GM21423 (cell line): Measurements from ENCODE around the gene A2ML1.
"Not testable (repeated sequence)": the region's sequence is repeated elsewhere in the genome, so short reads cannot be mapped to it uniquely, and the experiment has no call there.

Experiments used
- ATAC-seq: cut with Tn5 transposase; IDR thresholded peaks from one replicate; pipeline ENCODE4 v1.9.1; 2021; ENCODE audit warnings: mild to moderate bottlenecking, moderate library complexity; ENCODE audit not compliant: unreplicated experiment

A2ML1 gene

GRCh38 chr12:8847435-8847834, 25.0 kb downstream of the A2ML1 start:
- no peak for ATAC-seq

DNA sequence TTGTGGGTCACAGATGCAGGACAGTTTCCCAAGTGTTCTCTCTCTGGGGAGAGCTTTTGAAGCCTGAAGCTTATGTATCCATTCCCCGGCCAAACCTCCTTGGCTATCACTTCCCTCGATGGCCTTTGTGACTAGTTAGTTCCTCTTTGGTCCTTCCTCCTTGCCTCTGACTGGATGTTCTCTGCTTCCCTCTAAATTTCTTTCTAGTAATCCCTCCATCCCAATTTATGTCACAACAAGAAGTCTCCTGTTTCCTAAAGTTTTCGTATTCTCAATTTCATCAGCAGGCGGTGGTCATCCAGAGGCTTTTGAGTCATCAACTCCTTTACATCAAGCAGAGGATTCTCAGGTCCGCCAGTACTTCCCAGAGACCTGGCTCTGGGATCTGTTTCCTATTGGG, 27.5 kb downstream of the A2ML1 start:
- no peak for ATAC-seq

GRCh38 chr12:8852119-8852518, 29.7 kb downstream of the A2ML1 start:
- no peak for ATAC-seq

DNA sequence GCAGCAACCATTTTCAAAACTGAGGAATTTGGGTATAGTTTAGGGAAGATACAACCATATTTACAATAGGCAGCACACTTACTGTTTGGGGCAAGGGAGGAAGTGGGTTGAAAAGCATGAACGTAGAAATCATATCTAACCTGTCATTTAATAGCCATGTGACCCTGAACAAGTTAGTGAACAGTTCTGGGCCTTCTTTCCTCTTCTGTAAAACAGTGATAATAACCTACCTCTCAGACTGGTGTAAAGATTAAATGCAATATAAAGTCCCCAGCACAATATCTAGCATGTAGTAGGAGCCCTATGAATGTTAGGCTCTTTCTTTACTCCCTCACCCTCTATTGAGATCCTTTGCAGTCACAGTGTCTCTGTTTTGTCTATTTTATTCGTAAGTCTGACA, 33.5 kb downstream of the A2ML1 start:
- ATAC-seq: no peak

DNA sequence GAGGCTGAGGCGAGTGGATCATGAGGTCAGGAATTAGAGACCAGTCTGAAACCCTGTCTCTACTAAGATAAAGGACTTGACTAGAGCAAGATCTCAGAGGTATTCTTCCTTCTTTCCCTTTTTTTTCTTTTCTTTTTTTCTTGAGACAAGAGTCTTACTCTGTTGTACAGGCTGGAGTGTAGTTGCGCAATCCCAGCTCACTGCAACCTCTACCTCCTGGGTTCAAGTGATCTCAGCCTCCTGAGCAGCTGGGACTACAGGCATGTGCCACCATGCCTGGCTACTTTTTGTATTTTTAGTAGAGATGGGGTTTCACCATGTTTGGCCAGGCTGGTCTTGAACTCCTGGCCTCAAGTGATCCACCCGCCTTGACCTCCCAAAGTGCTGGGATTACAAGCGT, 37.0 kb downstream of the A2ML1 start:
- ATAC-seq: not testable (repeated sequence)

DNA sequence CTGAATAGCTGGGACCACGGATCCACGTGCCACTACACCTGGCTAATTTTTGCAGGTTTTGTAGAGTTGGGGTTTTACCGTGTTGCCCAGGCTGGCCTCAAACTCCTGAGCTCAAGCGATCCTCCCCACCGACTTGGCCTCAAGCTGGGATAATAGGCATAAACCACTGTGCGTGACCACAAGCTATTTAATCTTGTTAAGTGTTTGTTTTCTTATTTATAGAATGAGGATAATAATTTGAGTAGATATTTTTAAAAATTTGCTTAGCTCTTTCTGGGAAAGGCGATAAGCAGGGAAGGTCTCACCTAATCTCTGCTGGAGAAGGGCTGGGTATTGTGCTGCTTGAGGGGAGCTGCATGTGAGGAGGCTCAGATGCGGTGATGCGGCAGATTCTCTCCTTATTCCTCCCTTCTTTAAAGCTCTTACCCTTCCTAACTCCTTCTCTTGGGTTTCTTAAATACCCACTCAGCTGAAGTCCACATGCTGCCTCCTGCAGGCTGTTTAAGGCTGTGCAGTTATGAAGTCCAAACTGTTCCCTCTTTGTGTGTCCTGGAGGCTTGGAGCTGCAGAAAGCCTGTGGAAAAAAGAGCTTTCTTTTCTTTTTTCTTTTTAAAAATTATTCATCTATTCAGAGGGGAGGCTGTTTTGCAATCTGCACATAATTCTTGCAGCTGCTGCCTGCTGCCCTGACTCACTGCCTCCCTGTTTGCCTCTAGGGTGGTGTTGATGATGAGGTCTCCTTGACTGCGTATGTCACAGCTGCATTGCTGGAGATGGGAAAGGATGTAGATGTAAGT, 37.9 kb downstream of the A2ML1 start:
- ATAC-seq: no peak

- no peak for ATAC-seq
Observed at GRCh38 chr12:8866429-8866828, 44.0 kb downstream of the A2ML1 start.

DNA sequence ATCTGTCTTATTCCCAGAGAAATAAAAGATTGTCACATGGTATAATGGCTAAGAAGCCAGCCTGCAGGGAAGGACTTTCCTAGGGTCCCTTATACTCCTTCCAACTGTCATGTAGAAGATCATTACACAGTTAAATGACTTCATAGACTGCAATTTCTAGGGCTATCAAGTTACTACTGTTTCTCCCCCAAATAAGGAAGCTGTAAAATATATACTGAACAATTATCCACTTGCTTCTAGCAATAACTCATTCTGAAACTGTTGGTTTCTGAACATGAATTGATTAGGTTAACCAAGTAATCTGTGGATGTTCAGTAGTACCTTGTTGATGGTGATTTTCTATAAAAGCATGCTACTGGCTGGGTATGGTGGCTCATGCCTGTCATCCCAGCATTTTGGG, 44.6 kb downstream of the A2ML1 start:
- ATAC-seq: no peak

DNA sequence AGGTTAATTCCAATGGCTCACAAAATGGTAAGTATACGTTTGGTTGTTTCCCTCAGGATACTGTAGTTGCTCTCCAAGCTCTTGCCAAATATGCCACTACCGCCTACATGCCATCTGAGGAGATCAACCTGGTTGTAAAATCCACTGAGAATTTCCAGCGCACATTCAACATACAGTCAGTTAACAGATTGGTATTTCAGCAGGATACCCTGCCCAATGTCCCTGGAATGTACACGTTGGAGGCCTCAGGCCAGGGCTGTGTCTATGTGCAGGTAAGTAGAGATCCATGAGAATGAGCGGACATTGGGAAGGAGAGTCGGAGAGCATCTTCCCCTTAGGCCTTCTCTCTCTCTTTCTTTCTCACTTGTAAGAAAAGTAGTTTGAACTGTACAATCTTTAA, 45.4 kb downstream of the A2ML1 start:
- no peak for ATAC-seq

GRCh38 chr12:8870586-8870985, 48.2 kb downstream of the A2ML1 start:
- ATAC-seq: no peak

DNA sequence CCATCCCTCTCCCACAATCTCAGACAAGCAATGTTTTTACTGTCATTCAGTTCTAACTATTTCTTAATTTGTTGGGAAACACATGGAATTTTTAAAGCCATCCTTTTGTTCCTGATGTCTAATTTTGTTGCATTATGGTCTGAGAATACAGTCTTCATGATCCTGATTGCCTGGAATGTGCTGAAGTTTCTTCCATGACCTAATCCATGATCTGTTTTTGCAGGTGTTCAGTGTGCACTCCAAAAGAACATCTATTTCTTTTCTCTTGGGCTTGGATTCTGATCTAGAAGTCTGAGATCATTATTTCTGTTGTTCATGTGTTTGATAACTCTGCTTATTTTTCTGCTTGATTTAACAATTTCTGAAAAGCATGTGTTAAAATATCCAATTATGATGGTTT, 48.6 kb downstream of the A2ML1 start:
- no peak for ATAC-seq

DNA sequence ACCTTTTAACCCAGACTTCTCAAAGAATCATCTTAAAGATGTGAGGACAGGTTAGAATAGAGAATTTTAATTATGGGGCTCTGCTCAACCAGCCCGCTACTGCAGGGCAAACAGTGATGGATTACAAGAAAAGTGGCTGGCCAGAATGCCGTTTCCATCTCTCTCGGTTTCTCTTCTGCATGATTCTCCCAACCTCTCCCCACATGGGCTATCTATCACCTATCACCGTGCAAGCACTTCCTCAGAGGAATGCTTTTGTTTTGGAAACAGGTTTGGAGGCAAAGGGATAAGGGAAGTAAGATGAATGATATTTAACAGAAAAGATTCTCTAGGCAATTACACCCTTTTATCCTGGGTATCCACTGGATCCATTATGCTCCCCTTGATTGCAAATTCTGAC, 54.5 kb downstream of the A2ML1 start:
- ATAC-seq: no peak

DNA sequence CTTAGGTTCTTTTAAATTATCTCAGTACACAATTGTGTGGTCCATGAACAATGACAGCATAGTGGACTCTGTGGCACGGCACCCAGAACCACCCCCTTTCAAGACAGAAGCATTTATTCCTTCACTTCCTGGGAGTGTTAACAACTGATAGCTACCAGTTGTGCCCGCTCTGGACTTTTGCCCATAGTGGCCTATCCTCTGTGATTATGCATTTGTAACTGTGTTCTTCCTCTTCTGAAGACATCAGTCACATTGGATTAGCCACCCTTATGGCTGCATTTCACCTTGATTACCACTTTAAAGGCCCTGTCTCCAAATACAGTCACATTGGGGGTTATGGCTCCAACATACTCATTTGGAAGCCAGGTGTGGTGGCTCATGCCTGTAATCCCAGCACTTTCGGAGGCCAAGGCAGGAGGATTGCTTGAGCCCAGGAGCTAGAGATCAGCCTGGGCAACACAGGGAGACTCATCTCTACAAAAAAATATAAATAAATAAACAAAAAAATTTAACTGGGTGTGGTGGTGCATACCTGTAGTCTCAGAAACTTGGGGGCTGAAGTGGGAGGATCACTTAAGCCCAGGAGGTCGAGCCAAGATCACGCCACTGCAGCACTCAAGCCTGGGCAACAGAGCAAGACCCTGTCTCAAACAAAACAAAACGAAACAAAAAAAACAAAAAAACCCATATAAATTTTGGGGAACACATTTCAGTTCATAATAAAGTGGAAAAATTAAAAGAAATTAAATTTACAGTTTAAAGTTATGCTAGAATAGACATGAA, 64.3 kb downstream of the A2ML1 start:
- no peak for ATAC-seq

GRCh38 chr12:8887285-8887715, 64.9 kb downstream of the A2ML1 start:
- ATAC-seq: no peak

DNA sequence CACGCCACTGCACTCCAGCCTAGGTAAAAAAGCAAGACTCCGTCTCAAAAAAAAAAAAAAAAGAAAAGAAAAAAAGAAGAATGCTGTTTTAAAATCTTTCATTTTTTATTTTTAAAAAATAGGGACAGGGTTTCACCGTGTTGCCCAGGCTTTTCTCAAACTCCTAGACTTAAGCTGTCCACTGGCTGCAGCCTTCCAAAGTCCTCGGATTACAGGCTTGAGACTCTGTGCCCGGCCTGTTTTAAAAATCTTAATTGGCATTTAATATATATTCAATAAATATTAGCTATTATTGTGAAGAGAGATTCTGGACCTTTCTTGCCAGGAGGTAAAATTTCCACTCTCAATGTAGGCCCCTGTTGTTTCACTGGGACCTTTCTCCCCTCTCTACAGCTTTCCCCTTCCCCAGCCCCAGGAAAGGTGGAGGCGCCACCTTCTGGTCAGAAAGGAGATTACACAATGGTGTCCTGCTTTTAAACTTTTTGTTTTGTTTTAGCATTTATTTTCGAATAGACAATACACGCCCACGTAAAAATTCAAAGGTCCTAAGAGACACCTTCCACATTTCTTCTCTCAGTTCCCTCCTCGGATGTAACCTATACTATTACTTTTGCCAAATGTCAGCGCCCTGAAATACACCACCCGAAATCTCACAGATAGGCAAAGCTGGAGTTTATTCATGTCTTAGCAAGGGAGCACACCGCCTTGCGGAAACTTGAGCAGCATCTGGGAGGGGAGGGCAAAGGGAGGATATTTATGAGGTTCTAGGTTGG, 68.1 kb downstream of the A2ML1 start:
- ATAC-seq: no peak

GRCh38 chr12:8891976-8892375, 69.6 kb downstream of the A2ML1 start:
- no peak for ATAC-seq

DNA sequence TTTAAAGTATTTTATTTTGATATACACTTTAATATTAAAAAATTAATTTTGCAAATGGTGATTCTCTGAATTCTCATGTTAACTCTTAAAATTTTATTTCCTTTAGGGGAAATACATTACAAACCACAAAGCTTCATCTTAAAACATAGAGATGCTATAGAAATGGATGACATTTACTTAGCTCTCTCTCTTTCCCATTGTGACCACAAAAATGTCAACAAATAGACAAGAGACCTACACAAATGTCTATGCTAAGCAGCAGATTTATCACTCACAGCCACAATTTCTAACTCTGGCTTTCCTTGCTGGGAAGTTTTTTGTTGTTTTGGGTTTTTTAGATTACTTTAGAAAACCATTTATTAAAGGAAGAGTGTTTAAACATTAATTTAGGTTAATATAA, 72.0 kb downstream of the A2ML1 start:
- ATAC-seq: no peak

- no peak for ATAC-seq
Observed at GRCh38 chr12:8894986-8895385, 72.6 kb downstream of the A2ML1 start.

- ATAC-seq: no peak
Observed at GRCh38 chr12:8897081-8897480, 74.7 kb downstream of the A2ML1 start.

- no peak for ATAC-seq
Observed at GRCh38 chr12:8899830-8900229, 77.4 kb downstream of the A2ML1 start.

DNA sequence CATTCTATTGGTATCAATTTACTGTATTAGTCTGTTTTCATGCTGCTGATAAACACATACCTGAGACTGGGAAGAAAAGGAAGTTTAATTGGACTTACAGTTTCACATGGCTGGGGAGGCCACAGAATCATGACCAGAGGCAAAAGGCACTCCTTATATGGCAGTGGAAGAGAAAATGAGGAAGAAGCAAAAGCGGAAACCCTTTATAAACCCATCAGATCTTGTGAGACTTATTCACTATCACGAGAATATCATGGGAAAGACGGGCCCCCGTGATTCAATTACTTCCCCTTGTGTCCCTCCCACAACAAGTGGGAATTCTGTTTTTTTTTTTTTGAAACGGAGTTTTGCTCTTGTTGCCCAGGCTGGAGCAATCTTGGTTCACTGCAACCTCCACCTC, 80.3 kb downstream of the A2ML1 start:
- not testable (repeated sequence) for ATAC-seq

DNA sequence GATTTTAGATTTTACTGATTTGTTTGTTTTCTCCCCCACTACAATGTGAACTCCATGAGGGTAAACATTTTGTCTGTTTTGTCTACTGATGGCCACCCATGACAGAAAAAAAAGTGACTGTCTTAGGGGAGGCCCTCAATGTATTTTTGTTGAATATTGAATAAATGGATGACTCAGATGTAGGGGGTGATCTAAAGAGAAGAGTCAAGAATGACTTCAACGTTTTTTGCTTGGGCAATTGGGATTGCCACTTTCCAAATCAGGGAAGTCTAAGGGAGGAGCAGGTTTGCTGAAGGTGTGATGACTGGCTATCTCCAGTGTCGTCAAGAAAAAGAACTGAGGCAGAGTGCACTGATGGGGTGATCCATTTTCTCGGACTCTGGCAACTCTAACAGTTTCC, 81.2 kb downstream of the A2ML1 start:
- no peak for ATAC-seq
